WTC11 (cell line): ENCODE results near the gene TESK2. TPM values are rescaled to one million over a fixed set of nuclear protein-coding genes. Genes with fewer than 3 reads are reported as not detected.

Experiments
- ATAC-seq: fragments of 200-7000 bp; cut with Tn5 transposase; 2 replicates; pipeline ENCODE4 v1.10.0; 2021; ENCODE audit warnings: mild to moderate bottlenecking, moderate library complexity
- CTCF ChIA-PET: fragments of 300-600 bp; sonication (Branson Sonifier 250); formaldehyde crosslinking; loops from one replicate; lab custom pipeline; 2021; ENCODE audit warnings: antibody characterized with exemption; lab: Charles Lee
- POLR2A ChIA-PET: fragments of 350-600 bp; sonication (Branson Sonifier 250); formaldehyde crosslinking; loops from one replicate; lab custom pipeline; 2021; ENCODE audit warnings: antibody characterized with exemption; lab: Charles Lee
- DNase-seq: peaks from one replicate; pipeline ENCODE4 v3.0.0; 2021; ENCODE audit warnings: low spot score
- H3K27ac Mint-ChIP-seq: 2 replicates; pipeline ENCODE4 v1.8.0; 2021; ENCODE audit warnings: mixed read lengths
- H3K27me3 Mint-ChIP-seq: 2 replicates; pipeline ENCODE4 v1.8.0; 2021; ENCODE audit warnings: low read depth, mild to moderate bottlenecking, moderate library complexity, mixed read lengths
- H3K36me3 Mint-ChIP-seq: 2 replicates; pipeline ENCODE4 v1.8.0; 2021; ENCODE audit warnings: mixed read lengths
- H3K4me1 Mint-ChIP-seq: 2 replicates; pipeline ENCODE4 v1.8.0; 2022; ENCODE audit warnings: mixed read lengths
- H3K4me3 Mint-ChIP-seq: 2 replicates; pipeline ENCODE4 v1.8.0; 2021; ENCODE audit warnings: mild to moderate bottlenecking, moderate library complexity, mixed read lengths
- H3K9me3 Mint-ChIP-seq: 2 replicates; pipeline ENCODE4 v1.8.0; 2021; ENCODE audit warnings: mixed read lengths
- AFF4 ChIP-seq: sonication (generic); formaldehyde crosslinking; IDR thresholded peaks from 2 replicates; pipeline ENCODE4 v1.8.1; 2023; ENCODE audit warnings: mild to moderate bottlenecking, missing genetic modification reagents, borderline replicate concordance
- ARID4B ChIP-seq: sonication (generic); formaldehyde crosslinking; IDR thresholded peaks from 2 replicates; pipeline ENCODE4 v1.8.0; 2023; ENCODE audit warnings: missing genetic modification reagents, mild to moderate bottlenecking, borderline replicate concordance
- CREM ChIP-seq: sonication (generic); formaldehyde crosslinking; IDR thresholded peaks from 2 replicates; pipeline ENCODE4 v1.8.1; 2022; ENCODE audit warnings: mild to moderate bottlenecking, missing genetic modification reagents, moderate library complexity
- FOXP1 ChIP-seq: sonication (generic); formaldehyde crosslinking; IDR thresholded peaks from 2 replicates; pipeline ENCODE4 v1.8.0; 2022; ENCODE audit warnings: missing genetic modification reagents, mild to moderate bottlenecking, moderate library complexity, borderline replicate concordance
- IRF1 ChIP-seq: sonication (generic); formaldehyde crosslinking; IDR thresholded peaks from 2 replicates; pipeline ENCODE4 v1.8.0; 2023; ENCODE audit warnings: missing genetic modification reagents
- JAZF1 ChIP-seq: fragments of 250-450 bp; sonication (Bioruptor Pico); IDR thresholded peaks from 2 replicates; pipeline ENCODE4 v1.9.0; 2021; ENCODE audit warnings: moderate library complexity, mild to moderate bottlenecking, inconsistent platforms
- NFE2L1 ChIP-seq: sonication (generic); formaldehyde crosslinking; IDR thresholded peaks from 2 replicates; pipeline ENCODE4 v1.8.1; 2023; ENCODE audit warnings: missing genetic modification reagents
- NR1H2 ChIP-seq: sonication (generic); formaldehyde crosslinking; IDR thresholded peaks from 2 replicates; pipeline ENCODE4 v1.9.0; 2021; ENCODE audit warnings: mild to moderate bottlenecking, moderate library complexity, missing genetic modification reagents
- RELA ChIP-seq: sonication (generic); formaldehyde crosslinking; IDR thresholded peaks from 2 replicates; pipeline ENCODE4 v1.8.1; 2022; ENCODE audit warnings: missing genetic modification reagents, mild to moderate bottlenecking, borderline replicate concordance
- TEAD1 ChIP-seq: sonication (generic); formaldehyde crosslinking; IDR thresholded peaks from 2 replicates; pipeline ENCODE4 v1.8.0; 2022; ENCODE audit warnings: mild to moderate bottlenecking, missing genetic modification reagents
- TP53 ChIP-seq: sonication (generic); formaldehyde crosslinking; IDR thresholded peaks from 2 replicates; pipeline ENCODE4 v1.8.1; 2023; ENCODE audit warnings: mild to moderate bottlenecking, missing genetic modification reagents
- ZBTB43 ChIP-seq: sonication (generic); formaldehyde crosslinking; IDR thresholded peaks from 2 replicates; pipeline ENCODE4 v1.8.1; 2023; ENCODE audit warnings: mild to moderate bottlenecking, missing genetic modification reagents
- ZNF121 ChIP-seq: sonication (generic); formaldehyde crosslinking; IDR thresholded peaks from 2 replicates; pipeline ENCODE4 v1.8.0; 2023; ENCODE audit warnings: missing genetic modification reagents
- ZNF317 ChIP-seq: sonication (generic); formaldehyde crosslinking; IDR thresholded peaks from 2 replicates; pipeline ENCODE4 v1.8.1; 2023; ENCODE audit warnings: low read depth, mild to moderate bottlenecking, moderate library complexity, missing genetic modification reagents, borderline replicate concordance
- ZNF423 ChIP-seq: fragments of 250-450 bp; sonication (Bioruptor Pico); IDR thresholded peaks from 2 replicates; pipeline ENCODE4 v2.1.2; 2022; ENCODE audit warnings: mild to moderate bottlenecking, moderate library complexity
- total RNA-seq: library from RNA; stranded (reverse); gene quantifications from 3 replicates; pipeline ENCODE4 v1.2.3, GENCODE V29; 2021

TESK2 gene
- total RNA-seq, 1 experiment from 2014 or later, result 13.3 TPM

- no peak for TF ChIP-seq ARID4B
- no peak for TF ChIP-seq NFE2L1 (CRISPR knock-in tag)
- no peak for TF ChIP-seq TEAD1 (CRISPR knock-in tag)
- no peak for TF ChIP-seq RELA (CRISPR knock-in tag)
- TF ChIP-seq CREM (CRISPR knock-in tag), result no peak
- TF ChIP-seq NR1H2 (CRISPR knock-in tag), result no peak
- TF ChIP-seq, all 79 proteins: peak for 0
These were observed 156.4 kb downstream of the TESK2 start (continued) for GRCh38 chr1:45334308-45335245.

- Mint-ChIP-seq H3K4me1 (peaks cover 48% of the 10 kb centered on the region), H3K4me3 (no peak overlapping the region), H3K27me3 (no peaks in the 10 kb centered on the region), H3K27ac (no peak overlapping the region), H3K36me3 (peaks cover 32% of the 10 kb centered on the region), H3K9me3 (no peaks in the 10 kb centered on the region)
- ATAC-seq (no peak), DNase-seq (no peak)
- ChIA-PET CTCF (no interaction called here), POLR2A (interaction anchor here (1.0 kb wide), 1 partner anchor 8 kb away, joined by 3 read pairs; the partner anchor contains the start of gene MUTYH)
- no peak for TF ChIP-seq ZNF317 (CRISPR knock-in tag)
- TF ChIP-seq ZNF121 (CRISPR knock-in tag), result no peak
- TF ChIP-seq ZNF423 (CRISPR knock-in tag), result no peak
- TF ChIP-seq ZBTB43 (CRISPR knock-in tag), result no peak
- no peak for TF ChIP-seq JAZF1 (CRISPR knock-in tag)
- no peak for TF ChIP-seq FOXP1
- TF ChIP-seq AFF4 (CRISPR knock-in tag), result no peak
- TF ChIP-seq TP53 (CRISPR knock-in tag), result no peak
- TF ChIP-seq IRF1 (CRISPR knock-in tag), result no peak
These were observed 158.6 kb downstream of the TESK2 start for GRCh38 chr1:45332346-45332720.
